GM21367 (cell line): ENCODE data around the gene ZBTB7B.

Source experiments
- ATAC-seq: cut with Tn5 transposase; IDR thresholded peaks from one replicate; pipeline ENCODE4 v1.9.1; 2021; ENCODE audit not compliant: unreplicated experiment

Gene ZBTB7B

GRCh38 chr1:155052439-155053395, 50.1 kb downstream of the ZBTB7B start:
- ATAC-seq: no peak

GRCh38 chr1:155053531-155054105, 51.0 kb downstream of the ZBTB7B start:
- no peak for ATAC-seq

- ATAC-seq: no peak
Measured at GRCh38 chr1:155057104-155057503, 54.5 kb downstream of the ZBTB7B start.

DNA sequence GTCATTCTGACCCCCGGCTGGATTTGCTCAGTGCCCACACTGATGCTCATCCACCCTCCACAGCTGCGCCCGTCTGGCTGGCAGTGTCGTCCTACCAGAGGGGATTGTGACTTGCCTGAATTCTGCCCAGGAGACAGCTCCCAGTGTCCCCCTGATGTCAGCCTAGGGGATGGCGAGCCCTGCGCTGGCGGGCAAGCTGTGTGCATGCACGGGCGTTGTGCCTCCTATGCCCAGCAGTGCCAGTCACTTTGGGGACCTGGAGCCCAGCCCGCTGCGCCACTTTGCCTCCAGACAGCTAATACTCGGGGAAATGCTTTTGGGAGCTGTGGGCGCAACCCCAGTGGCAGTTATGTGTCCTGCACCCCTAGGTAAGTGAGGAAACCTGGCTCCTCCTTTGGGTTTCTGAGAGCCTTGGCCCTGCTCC, 55.2 kb downstream of the ZBTB7B start:
- no peak for ATAC-seq

GRCh38 chr1:155060736-155061135, 58.1 kb downstream of the ZBTB7B start:
- no peak for ATAC-seq

DNA sequence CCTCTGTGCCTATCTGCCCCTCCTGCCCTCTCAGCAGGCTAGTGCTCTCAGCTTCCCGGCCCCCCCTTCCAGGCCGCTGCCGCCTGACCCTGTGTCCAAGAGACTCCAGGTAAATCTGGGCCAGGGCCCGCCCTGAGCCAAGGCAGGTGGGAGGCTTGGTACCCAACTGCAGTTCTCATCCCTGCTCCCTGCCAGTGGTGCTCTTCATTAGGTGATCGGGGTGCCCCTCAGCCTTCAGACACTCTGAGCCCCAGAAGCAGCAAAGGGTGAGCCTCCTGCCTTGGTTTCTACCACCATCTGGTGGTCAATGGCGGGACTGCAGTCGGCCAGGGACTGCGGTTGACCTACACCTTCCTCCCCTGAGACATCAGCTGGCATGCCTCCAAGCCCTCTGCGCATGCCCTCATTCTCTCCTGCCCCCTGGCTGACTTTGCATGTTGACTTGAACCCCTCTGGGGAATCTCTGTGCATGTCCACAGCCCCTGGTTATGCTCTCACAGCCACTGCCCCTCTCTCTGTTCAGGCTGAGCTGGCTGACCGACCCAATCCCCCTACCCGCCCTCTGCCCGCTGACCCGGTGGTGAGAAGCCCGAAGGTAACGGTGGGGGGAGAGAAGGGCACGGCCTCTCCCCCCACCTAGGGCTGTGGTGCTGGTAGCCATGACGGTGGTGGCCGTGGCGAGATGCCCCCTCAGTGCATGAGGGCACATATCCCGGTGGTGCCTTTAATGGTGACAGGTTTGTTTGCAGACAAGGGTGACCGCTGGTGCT, 59.0 kb downstream of the ZBTB7B start:
- no peak for ATAC-seq

DNA sequence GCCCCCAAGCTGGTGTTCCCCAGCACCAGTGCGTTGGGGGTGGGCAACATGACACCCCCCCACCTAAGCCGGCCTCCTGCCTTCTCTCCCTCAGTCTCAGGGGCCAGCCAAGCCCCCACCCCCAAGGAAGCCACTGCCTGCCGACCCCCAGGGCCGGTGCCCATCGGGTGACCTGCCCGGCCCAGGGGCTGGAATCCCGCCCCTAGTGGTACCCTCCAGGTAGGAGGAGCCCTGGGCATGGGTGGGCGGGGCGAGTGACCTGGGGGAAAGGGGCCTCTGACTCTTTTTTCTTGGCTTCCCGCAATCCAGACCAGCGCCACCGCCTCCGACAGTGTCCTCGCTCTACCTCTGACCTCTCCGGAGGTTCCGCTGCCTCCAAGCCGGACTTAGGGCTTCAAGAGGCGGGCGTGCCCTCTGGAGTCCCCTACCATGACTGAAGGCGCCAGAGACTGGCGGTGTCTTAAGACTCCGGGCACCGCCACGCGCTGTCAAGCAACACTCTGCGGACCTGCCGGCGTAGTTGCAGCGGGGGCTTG, 59.6 kb downstream of the ZBTB7B start:
- ATAC-seq: no peak

DNA sequence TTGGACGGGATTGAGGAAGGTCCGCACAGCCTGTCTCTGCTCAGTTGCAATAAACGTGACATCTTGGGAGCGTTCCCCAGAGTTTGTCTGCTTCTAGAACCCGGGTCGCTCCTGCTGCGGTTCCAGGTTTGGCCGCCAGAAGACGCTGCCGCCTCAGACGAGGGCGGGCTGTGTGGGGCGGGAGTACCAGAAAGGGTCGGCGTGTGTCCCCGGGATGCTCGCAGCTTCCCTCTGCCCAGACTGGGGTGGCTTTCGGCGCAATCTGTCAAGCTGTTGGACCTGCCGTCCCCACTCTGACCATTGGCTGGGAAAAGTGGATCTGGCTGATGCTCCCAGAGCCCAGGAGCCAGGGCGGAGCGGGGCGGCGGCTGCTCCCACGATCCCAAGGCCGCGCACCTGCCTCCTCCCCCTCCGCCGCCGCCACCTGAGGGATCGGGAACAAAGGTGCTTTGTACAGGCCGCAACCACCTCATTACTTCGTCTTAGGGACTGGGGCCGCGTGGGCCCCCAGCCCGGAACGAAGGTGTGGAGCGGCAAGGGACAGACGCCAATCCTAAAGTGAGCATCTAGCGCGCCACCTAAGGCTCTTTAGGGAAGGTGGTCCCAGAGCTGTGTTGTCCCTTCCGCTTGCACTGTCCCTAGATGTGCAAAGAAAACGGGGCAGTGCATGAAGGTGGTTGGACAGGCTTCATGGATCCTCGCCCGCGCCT, 60.3 kb downstream of the ZBTB7B start:
- no peak for ATAC-seq

DNA sequence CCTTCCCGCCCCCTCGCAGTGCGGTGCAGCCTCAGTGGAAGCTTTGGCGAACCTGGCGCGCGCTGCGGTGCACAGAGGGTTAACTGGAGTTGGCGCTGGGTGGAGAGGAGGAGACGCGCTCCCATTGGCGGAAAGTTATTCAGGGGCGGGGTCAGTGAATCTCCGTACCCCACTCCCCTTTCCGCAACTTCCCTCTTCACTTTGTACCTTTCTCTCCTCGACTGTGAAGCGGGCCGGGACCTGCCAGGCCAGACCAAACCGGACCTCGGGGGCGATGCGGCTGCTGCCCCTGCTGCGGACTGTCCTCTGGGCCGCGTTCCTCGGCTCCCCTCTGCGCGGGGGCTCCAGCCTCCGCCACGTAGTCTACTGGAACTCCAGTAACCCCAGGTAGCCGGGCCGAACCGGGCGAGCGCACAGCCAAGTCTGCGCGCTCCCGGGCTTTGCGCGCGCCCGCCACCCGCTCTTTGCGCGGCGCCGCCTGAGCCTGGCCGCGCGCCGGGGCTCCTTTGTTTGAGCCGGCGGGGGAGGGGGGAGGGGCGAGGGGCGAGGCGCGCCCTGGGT, 61.0 kb downstream of the ZBTB7B start, which contains the start of gene EFNA4:
EFNA4 (plus strand) TSS at position 191 of the 561 bp plus-strand sequence; CDS start at position 275, 84 bp downstream.
- peak; percentile 47 for ATAC-seq

GRCh38 chr1:155064111-155064831, 61.7 kb downstream of the ZBTB7B start:
- no peak for ATAC-seq

DNA sequence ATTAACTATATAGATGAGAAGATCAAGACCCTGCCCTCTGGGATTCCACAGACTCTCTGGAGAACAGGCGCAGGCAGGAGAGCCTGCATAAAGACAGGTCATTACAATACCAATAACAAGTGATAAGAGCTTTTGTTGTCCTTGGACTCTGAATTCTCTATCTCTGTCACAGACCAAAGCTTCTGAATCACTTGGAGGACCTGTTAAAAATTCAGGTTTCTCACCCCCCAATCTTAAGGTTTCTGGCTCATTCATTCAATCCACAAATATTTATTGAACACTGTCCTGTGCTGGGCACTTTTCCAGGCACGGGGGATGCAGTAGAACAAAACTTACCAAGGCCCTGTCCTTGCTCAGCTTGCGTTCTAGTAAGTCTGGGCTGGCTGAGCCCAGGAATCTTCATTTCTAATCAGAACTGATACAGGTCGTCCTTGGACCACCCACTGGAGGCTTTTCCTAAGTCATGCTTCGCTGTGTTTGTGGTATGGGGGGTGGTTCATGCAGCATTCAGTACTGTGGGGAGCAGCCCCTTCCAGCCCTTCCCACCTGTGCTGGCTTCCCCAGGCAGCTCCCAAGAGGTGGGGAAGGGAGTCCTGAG, 62.3 kb downstream of the ZBTB7B start:
- no peak for ATAC-seq

DNA sequence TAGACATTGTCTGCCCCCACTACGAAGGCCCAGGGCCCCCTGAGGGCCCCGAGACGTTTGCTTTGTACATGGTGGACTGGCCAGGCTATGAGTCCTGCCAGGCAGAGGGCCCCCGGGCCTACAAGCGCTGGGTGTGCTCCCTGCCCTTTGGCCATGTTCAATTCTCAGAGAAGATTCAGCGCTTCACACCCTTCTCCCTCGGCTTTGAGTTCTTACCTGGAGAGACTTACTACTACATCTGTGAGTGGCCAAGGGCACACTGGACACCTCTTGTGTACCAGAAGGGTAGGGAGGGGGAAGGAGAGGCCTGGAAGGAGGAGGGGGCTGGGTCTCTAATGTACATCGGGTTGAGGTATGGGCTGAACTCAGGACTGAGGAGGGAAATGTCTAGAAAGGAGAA, 64.2 kb downstream of the ZBTB7B start:
- ATAC-seq: no peak
